Transverse colon (tissue), 4 donors: Measurements from ENCODE around the gene KNOP1. TPM values are rescaled to one million over a fixed set of nuclear protein-coding genes. Genes with fewer than 3 reads are reported as not detected.

Experiments used
- DNase-seq: peaks from one replicate; pipeline ENCODE4 v3.0.0-alpha.2; 2019
- H3K27ac ChIP-seq, 4 donors: fragments of 200-600 bp; sonication (generic); 2 replicates each; pipeline ENCODE4 v1.5.1; 2016 to 2018; ENCODE audit warnings: inconsistent platforms in 4 of 4
- H3K27me3 ChIP-seq: fragments of 200-600 bp; sonication (generic); 2 replicates; pipeline ENCODE4 v1.5.1; 2017; ENCODE audit warnings: inconsistent platforms
- H3K36me3 ChIP-seq, 4 donors: fragments of 200-600 bp; sonication (generic); 2 replicates each; pipeline ENCODE4 v1.5.1; 2017 to 2019; ENCODE audit warnings: inconsistent platforms in 4 of 4
- H3K4me1 ChIP-seq, 4 donors: fragments of 200-600 bp; sonication (generic); 2 replicates each; pipeline ENCODE4 v1.5.1; 2017 to 2020; ENCODE audit warnings: inconsistent platforms in 4 of 4
- H3K4me3 ChIP-seq, 4 donors: fragments of 200-600 bp; sonication (generic); 1 replicate in 1 of 4; 2 replicates in 3 of 4; pipeline versions ENCODE4 v1.5.1 to v1.6.1; 2017 to 2019; ENCODE audit warnings: inconsistent platforms in 4 of 4
- H3K9me3 ChIP-seq, 2 donors: fragments of 200-600 bp; sonication (generic); 2 replicates each; pipeline ENCODE4 v1.5.1; 2017 to 2019; ENCODE audit warnings: inconsistent platforms in 2 of 2
- EP300 ChIP-seq: sonication (generic); formaldehyde crosslinking; IDR thresholded peaks from one replicate; pipeline ENCODE4 v1.6.1; 2017; ENCODE audit warnings: antibody characterized with exemption, low read depth
- POLR2A ChIP-seq: fragments of 450-650 bp; IDR thresholded peaks from one replicate; pipeline ENCODE4 v1.6.1; 2016; ENCODE audit warnings: antibody characterized with exemption, mild to moderate bottlenecking, moderate library complexity
- POLR2AphosphoS5 ChIP-seq, 3 donors: sonication (generic); formaldehyde crosslinking; IDR thresholded peaks; one replicate each; pipeline ENCODE4 v1.6.1; 2016; ENCODE audit warnings: antibody characterized with exemption in 3 of 3
- WGBS, 2 donors: methylation state at CpG; one replicate each; pipeline ENCODE4 v1.1.5; 2018; ENCODE audit warnings: low coverage in 1 of 2; 5-methylcytosine and 5-hydroxymethylcytosine counted together
- in situ Hi-C, 4 donors: fragments of 200-750 bp; cut with MboI; loops; one replicate each; pipeline versions ENCODE4 v1.15.0 to v1.15.1; 2017; ENCODE audit warnings: low sequenced_read_pairs in 3 of 4, low pct_ligation_motif_present in 1 of 4, low pct_unique_long_range_greater_than_20kb in 1 of 4
- intact Hi-C: fragments of 100-400 bp; cut with DNase I; formaldehyde crosslinking; loops from one replicate; pipeline ENCODE4 v1.15.1; 2023; ENCODE audit warnings: low total_unique reads
- total RNA-seq, 4 donors: library from RNA; depleted of rRNA; stranded (reverse); fragments of >200 nt; gene quantifications; one replicate each; pipeline ENCODE4 v1.1.0, GENCODE V29; 2016
- TF ChIP-seq, protein P1 (sequence below), 5 experiments: fragments of 200-600 bp in 3 of 5; fragments of 450-650 bp in 2 of 5; sonication (generic) in 3 of 5; IDR thresholded peaks; 1 replicate in 2 of 5; 2 replicates in 3 of 5; pipeline ENCODE4 v1.5.1; 2016 to 2017; ENCODE audit warnings: antibody characterized with exemption in 5 of 5, inconsistent platforms in 3 of 5, mild to moderate bottlenecking in 2 of 5, moderate library complexity in 1 of 5

Gene KNOP1
- total RNA-seq, 4 donors from 2014 or later: 4.4 to 25.8 (median 12.7) TPM

DNA sequence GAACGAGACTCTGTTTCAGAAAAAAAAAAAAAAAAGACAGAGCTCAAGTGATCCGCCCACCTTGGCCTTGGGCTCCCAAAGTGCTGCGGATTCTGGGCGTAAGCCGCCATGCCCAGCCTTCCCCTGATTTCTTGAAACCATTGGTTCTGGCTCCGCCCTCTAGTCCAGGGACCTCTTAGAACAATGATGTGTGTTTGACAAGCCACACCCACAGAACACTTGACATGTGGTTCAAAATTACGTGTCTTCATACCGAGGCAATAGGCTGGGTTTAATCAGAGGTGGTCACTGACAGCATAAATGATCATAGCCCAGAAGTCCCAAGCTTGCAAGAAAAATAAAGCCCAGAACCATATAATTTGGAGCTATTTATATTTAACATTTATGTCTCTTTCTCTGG, 23.0 kb downstream of the KNOP1 start:
- Histone ChIP-seq H3K27me3 (no peaks in the 10 kb centered on the region), H3K9me3 (no peaks in the 10 kb centered on the region), H3K27ac (peak overlapping the region in 1 of 4 donors; percentile 76), H3K36me3 (peaks cover 0 to 11% (median 0%) of the 10 kb centered on the region in 4 donors), H3K4me1 (peaks cover 21 to 50% (median 34%) of the 10 kb centered on the region in 4 donors), H3K4me3 (no peak overlapping the region)
- in situ Hi-C loops: loop anchor here in 1 of 4 donors (25.0 kb wide), 1 partner anchor 108 kb away; no protein-coding TSS in a partner anchor
- WGBS, 2 donors: 78 to 92% methylated on average over 5 to 8 of the region's 8 CpGs
- no peak for TF ChIP-seq POLR2A
- no peak for TF ChIP-seq EP300
- TF ChIP-seq, protein P1, sequence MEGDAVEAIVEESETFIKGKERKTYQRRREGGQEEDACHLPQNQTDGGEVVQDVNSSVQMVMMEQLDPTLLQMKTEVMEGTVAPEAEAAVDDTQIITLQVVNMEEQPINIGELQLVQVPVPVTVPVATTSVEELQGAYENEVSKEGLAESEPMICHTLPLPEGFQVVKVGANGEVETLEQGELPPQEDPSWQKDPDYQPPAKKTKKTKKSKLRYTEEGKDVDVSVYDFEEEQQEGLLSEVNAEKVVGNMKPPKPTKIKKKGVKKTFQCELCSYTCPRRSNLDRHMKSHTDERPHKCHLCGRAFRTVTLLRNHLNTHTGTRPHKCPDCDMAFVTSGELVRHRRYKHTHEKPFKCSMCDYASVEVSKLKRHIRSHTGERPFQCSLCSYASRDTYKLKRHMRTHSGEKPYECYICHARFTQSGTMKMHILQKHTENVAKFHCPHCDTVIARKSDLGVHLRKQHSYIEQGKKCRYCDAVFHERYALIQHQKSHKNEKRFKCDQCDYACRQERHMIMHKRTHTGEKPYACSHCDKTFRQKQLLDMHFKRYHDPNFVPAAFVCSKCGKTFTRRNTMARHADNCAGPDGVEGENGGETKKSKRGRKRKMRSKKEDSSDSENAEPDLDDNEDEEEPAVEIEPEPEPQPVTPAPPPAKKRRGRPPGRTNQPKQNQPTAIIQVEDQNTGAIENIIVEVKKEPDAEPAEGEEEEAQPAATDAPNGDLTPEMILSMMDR (IDR thresholded peaks at IDR 0.05): no peak
- no peak for DNase-seq
- intact Hi-C loops: no loop called here

DNA sequence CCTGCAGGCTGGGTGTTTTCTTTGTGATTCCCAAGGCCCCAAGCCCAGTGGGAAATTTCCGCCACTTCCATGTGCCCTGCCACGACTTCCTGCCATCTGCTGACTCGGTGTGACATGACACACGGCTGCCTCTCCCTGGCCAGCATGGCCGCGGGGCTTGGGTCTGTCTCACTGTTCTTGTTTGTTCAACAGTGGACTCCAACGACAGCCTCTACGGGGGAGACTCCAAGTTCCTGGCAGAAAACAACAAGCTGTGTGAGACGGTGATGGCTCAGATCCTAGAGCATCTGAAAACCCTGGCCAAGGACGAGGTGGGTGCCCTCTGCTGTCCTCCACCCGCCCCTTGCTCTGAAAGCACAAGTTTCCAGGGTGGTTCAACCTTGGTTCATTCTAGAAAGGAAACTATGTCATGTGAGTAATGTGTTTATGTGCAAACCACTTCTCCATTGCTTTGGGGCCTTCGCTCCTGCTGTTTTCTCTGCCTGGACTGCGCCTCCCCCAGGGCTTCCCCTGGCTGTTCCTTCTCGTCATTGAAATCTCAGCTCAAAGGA, 26.8 kb downstream of the KNOP1 start:
- no peaks in the 10 kb centered on the region for H3K9me3 ChIP-seq
- no peak overlapping the region for H3K27ac ChIP-seq
- H3K36me3 ChIP-seq: peaks cover 0 to 11% (median 0%) of the 10 kb centered on the region in 4 donors
- TF ChIP-seq POLR2A: no peak
- TF ChIP-seq, protein P1 (IDR thresholded peaks at IDR 0.05): no peak
- no peak for TF ChIP-seq EP300
- no peak for TF ChIP-seq POLR2AphosphoS5 (IDR thresholded peaks at IDR 0.05)
- DNase-seq: no peak
- no peaks in the 10 kb centered on the region for H3K27me3 ChIP-seq
- 86% methylated on average over 14 of the region's 14 CpGs; no CpG with 5 or more reads in 1 of the 2 donors for WGBS, 2 donors
- in situ Hi-C loops (loop anchor here in 1 of 4 donors (25.0 kb wide), 1 partner anchor 104 kb away; no protein-coding TSS in a partner anchor), intact Hi-C loops (no loop called here)
- peaks cover 5 to 13% (median 9%) of the 10 kb centered on the region in 4 donors for H3K4me1 ChIP-seq
- no peak overlapping the region for H3K4me3 ChIP-seq

DNA sequence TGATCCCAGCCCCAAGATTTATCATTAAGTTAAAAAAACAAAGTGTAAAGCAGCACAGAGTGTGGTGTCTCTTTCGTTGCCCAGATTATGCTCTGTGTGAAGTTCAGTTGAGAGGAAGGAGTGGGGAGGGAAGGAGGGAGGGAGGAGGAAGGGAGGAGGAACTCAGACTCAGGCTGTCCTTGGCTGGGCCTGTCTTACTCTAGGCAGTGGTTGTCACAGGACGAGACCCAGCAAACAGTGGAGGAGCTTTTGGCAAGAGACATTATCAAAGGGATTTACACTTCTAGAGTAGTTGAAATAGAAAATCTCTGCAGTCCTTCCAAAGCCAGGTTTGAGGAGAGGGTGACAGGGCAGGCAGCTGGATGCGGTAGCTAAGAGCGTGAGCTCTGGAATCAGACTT, 27.8 kb downstream of the KNOP1 start:
- no peak for DNase-seq
- Histone ChIP-seq H3K27ac (no peak overlapping the region), H3K9me3 (no peaks in the 10 kb centered on the region), H3K36me3 (peaks cover 0 to 21% (median 2%) of the 10 kb centered on the region in 4 donors), H3K27me3 (no peaks in the 10 kb centered on the region), H3K4me3 (no peak overlapping the region), H3K4me1 (peaks cover 0 to 3% (median 0%) of the 10 kb centered on the region in 4 donors)
- in situ Hi-C loops: loop anchor here in 1 of 4 donors (25.0 kb wide), 1 partner anchor 103 kb away; no protein-coding TSS in a partner anchor
- intact Hi-C loops: no loop called here
- no peak for TF ChIP-seq POLR2A
- TF ChIP-seq EP300: no peak
- no peak for TF ChIP-seq POLR2AphosphoS5 (IDR thresholded peaks at IDR 0.05)
- TF ChIP-seq, protein P1 (IDR thresholded peaks at IDR 0.05): no peak
- WGBS, 2 donors: 67 to 71% methylated on average over 3 to 4 of the region's 4 CpGs

DNA sequence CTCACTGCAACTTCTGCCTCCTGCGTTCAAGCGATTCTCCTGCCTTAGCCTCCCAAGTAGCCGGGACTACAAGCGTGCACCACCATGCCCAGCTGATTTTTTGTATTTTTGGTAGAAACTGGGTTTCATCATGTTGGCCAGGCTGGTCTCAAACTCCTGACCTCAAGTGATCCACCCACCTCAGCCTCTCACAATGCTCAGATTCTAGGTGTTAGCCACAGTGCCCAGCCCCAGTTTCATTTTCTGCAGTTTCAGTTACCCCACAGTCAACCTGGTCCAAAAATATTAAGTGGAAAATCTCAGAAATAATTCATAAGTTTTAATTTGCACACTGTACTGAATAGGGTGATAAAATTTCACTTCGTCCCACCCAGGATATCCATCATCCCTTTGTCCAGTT, 28.7 kb downstream of the KNOP1 start:
- Histone ChIP-seq H3K4me3 (no peak overlapping the region), H3K4me1 (no peaks in the 10 kb centered on the region), H3K9me3 (no peaks in the 10 kb centered on the region), H3K27me3 (no peaks in the 10 kb centered on the region), H3K36me3 (peaks cover 0 to 29% (median 6%) of the 10 kb centered on the region in 4 donors), H3K27ac (no peak overlapping the region)
- in situ Hi-C loops: loop anchor here in 1 of 4 donors (25.0 kb wide), 1 partner anchor 102 kb away; no protein-coding TSS in a partner anchor
- intact Hi-C loops: no loop called here
- DNase-seq: no peak
- WGBS, 2 donors: 96 to 100% methylated on average over 1 to 5 of the region's 5 CpGs
- no peak for TF ChIP-seq POLR2AphosphoS5 (IDR thresholded peaks at IDR 0.05)
- TF ChIP-seq, protein P1 (IDR thresholded peaks at IDR 0.05): no peak
- TF ChIP-seq EP300: no peak
- TF ChIP-seq POLR2A: no peak
